ENCODE measurements around the gene VPS26B.

Gene VPS26B

GRCh38 chr11:134293119-134294113, 68.9 kb downstream of the VPS26B start:
- Histone ChIP-seq H3K4me3 (ENCODE audit: low read depth in 1 of 2, low read length in 2 of 2) (no peak overlapping the region), H3K27me3 (ENCODE audit: insufficient read depth, low read length, poor library complexity) (no peaks in the 10 kb centered on the region), H3K79me2 (ENCODE audit: insufficient read depth, low read length) (no peaks in the 10 kb centered on the region), H2AFZ (ENCODE audit: low read depth, low read length) (no peak overlapping the region), H4K20me1 (ENCODE audit: insufficient read depth, low read length) (no peaks in the 10 kb centered on the region), H3K9ac (ENCODE audit: low read depth, low read length) (no peak overlapping the region), H3K4me1 (ENCODE audit: insufficient read depth, low read length) (no peaks in the 10 kb centered on the region), H3K4me2 (ENCODE audit: insufficient read depth, low read length) (no peak overlapping the region), H3K36me3 (ENCODE audit: insufficient read depth, low read length) (no peaks in the 10 kb centered on the region), H3K9me3 (ENCODE audit: insufficient read depth, low read length, severe bottlenecking) (no peaks in the 10 kb centered on the region), H3K27ac (ENCODE audit: low read length) (no peak overlapping the region)
- no peak for DNase-seq
- TF ChIP-seq EZH2 (IDR thresholded peaks at IDR 0.05; ENCODE audit: borderline replicate concordance, low read depth, low read length, severe bottlenecking) (no peak), CTCF (IDR thresholded peaks at IDR 0.05; ENCODE audit: borderline replicate concordance, extremely low read depth, low read length, poor library complexity, severe bottlenecking) (no peak)
- ATAC-seq (ENCODE audit: insufficient read depth, low read depth): no peak

- Histone ChIP-seq H3K4me1 (ENCODE audit: insufficient read depth, low read length) (no peaks in the 10 kb centered on the region), H3K4me3 (ENCODE audit: low read depth in 1 of 2, low read length in 2 of 2) (no peak overlapping the region)
- TF ChIP-seq CTCF (IDR thresholded peaks at IDR 0.05; ENCODE audit: borderline replicate concordance, extremely low read depth, low read length, poor library complexity, severe bottlenecking): no peak
- TF ChIP-seq EZH2 (IDR thresholded peaks at IDR 0.05; ENCODE audit: borderline replicate concordance, low read depth, low read length, severe bottlenecking): no peak
Measured at GRCh38 chr11:134294664-134295063, 70.2 kb downstream of the VPS26B start.

More at GRCh38 chr11:134294664-134295063, 70.2 kb downstream of the VPS26B start:
- H3K9me3 ChIP-seq (ENCODE audit: insufficient read depth, low read length, severe bottlenecking): no peaks in the 10 kb centered on the region
- DNase-seq (no peak), ATAC-seq (ENCODE audit: insufficient read depth, low read depth) (no peak)
- no peaks in the 10 kb centered on the region for H3K36me3 ChIP-seq (ENCODE audit: insufficient read depth, low read length)
- H3K4me2 ChIP-seq (ENCODE audit: insufficient read depth, low read length): no peak overlapping the region
- H3K9ac ChIP-seq (ENCODE audit: low read depth, low read length): no peak overlapping the region
- H3K27ac ChIP-seq (ENCODE audit: low read length): no peak overlapping the region
- H2AFZ ChIP-seq (ENCODE audit: low read depth, low read length): no peak overlapping the region
- H3K79me2 ChIP-seq (ENCODE audit: insufficient read depth, low read length): no peaks in the 10 kb centered on the region
- H3K27me3 ChIP-seq (ENCODE audit: insufficient read depth, low read length, poor library complexity): no peaks in the 10 kb centered on the region
- H4K20me1 ChIP-seq (ENCODE audit: insufficient read depth, low read length): no peaks in the 10 kb centered on the region
